Adipocyte (in vitro differentiated cells): ENCODE results near the gene MAPK7.

ENCODE experiments used
- DNase-seq: peaks from one replicate; pipeline ENCODE4 v3.0.0-alpha.2; 2015; ENCODE audit warnings: low read depth
- H3K27me3 ChIP-seq: replicated peaks from 2 replicates; pipeline ENCODE4 v1.7.0; 2013; ENCODE audit warnings: mild to moderate bottlenecking, low read length, moderate library complexity; ENCODE audit not compliant: control insufficient read depth, insufficient read depth
- H3K36me3 ChIP-seq: 2 replicates; pipeline ENCODE4 v1.7.0; 2013; ENCODE audit warnings: low read length, mild to moderate bottlenecking, moderate library complexity; ENCODE audit not compliant: control insufficient read depth, insufficient read depth, severe bottlenecking
- H3K4me1 ChIP-seq: 2 replicates; pipeline ENCODE4 v1.7.0; 2013; ENCODE audit warnings: mild to moderate bottlenecking, low read length, moderate library complexity; ENCODE audit not compliant: control insufficient read depth, insufficient read depth
- H3K4me3 ChIP-seq: 2 replicates; pipeline ENCODE4 v1.7.0; 2013; ENCODE audit warnings: mild to moderate bottlenecking, low read length, moderate library complexity
- H3K9ac ChIP-seq: 2 replicates; pipeline ENCODE4 v1.7.0; 2013; ENCODE audit warnings: mild to moderate bottlenecking, low read length, moderate library complexity
- H3K9me3 ChIP-seq: 2 replicates; pipeline ENCODE4 v1.7.0; 2013; ENCODE audit warnings: mild to moderate bottlenecking, low read length, moderate library complexity; ENCODE audit not compliant: control insufficient read depth

The MAPK7 gene

DNA sequence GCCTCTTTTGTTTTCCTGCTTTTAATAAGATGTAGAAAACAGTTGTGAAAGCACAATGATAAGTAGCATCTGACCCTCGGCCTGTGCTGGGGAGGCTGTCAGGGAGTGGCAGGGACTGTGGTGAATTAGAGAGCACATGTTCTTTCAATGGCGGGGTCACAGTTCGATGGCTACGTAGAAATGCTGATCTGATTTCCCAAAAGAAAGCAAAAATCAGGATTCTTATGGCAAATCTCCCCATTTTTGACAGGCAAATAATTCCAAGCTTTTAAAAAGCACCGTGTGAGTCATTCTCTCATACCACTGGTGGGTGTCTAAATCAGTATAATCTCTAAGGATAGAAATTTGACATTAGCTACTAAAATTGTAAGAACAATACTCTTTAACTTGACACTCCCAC lies 4.2 kb upstream of the MAPK7 start:
- Histone ChIP-seq H3K36me3 (no peaks in the 10 kb centered on the region), H3K27me3 (no peaks in the 10 kb centered on the region), H3K9me3 (no peaks in the 10 kb centered on the region), H3K9ac (peak overlapping the region; percentile 11), H3K4me1 (peaks cover 23% of the 10 kb centered on the region), H3K4me3 (no peak overlapping the region)
- DNase-seq = no peak

DNA sequence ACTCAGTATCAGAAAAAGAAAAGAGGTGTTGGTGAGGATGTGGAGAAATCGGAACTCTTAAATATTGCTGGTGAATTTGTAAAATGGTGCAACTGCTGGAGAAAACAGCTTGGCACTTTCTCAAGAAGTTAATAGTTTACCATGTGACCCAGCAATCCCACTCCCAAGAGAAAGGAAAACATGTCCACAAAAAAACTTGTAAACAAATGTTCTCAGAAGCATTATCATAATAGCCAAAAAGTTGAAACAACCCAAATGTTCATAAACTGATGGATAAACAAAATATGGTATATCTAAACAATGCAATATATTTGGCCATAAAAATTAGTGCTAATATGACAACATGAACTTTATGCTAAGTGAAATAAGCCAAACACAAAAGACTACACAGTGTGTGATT lies 2.6 kb upstream of the MAPK7 start:
- no peaks in the 10 kb centered on the region for H3K27me3 ChIP-seq
- no peak overlapping the region for H3K9ac ChIP-seq
- DNase-seq = no peak
- H3K36me3 ChIP-seq = peaks cover 11% of the 10 kb centered on the region
- no peak overlapping the region for H3K4me3 ChIP-seq
- H3K9me3 ChIP-seq = no peaks in the 10 kb centered on the region
- peaks cover 31% of the 10 kb centered on the region for H3K4me1 ChIP-seq

DNA sequence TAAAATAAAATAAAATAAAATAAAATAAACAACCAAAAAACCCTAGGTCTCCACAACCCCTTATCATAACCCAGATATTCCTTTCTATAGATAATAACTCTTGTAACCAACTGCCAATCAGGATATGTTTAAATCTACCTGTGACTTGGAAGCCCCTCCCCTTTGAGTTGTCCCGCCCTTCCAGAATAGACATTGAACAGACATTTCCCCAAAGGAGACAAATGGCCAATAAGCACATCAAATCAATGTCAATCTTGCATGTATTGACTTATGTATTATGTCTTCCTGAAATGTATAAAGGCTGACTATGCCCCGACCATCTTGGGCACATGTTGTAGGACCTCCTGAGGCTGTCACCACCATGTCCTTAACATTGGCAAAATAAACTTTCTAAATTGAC lies 1.5 kb upstream of the MAPK7 start:
- DNase-seq = no peak
- Histone ChIP-seq H3K27me3 (no peaks in the 10 kb centered on the region), H3K4me1 (peaks cover 28% of the 10 kb centered on the region), H3K4me3 (peak overlapping the region; percentile 85), H3K9ac (peak overlapping the region; percentile 94), H3K9me3 (no peaks in the 10 kb centered on the region), H3K36me3 (peaks cover 22% of the 10 kb centered on the region)

DNA sequence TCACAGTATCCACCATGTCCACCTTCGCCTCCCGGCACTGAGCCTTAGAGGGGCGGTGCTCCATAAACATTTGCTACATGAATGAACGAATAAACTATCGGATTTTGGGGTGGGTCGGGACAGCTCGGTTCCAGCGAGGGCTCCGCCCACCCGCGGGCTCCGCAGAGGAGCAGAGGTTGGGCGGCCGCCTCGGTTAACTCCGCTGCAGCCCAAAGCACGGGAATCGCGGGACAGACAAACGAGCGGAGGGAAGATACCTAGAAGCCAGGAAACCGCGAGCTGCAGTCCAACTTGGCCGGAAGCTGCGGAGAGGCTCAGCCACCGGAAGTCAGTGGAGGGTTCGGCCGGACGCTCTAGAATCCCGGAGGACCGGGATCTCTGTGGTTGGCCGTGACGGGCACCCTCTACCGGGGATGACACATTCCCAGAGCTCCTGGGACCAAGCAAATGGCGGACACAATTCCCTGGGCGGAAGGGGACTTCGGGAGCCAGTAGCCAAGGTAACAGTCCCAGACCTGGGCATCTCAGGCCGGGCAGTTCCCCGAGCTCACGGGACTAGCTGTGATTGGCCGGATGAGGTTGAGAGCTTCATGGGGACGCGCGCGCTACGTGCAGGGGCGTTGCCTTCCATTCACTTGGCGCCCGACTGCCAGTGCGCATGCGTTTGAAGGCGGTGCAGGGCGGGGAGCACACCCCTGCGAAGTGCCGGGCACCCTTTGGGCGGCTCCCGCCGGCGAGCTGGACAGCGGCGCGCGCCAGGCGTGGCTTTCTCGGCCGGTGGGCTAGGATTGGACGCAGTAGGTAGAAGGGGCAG lies 489 bp upstream of the MAPK7 start:
- peaks cover 28% of the 10 kb centered on the region for H3K4me1 ChIP-seq
- H3K4me3 ChIP-seq = peak overlapping the region; percentile 85
- peak; percentile 99 for DNase-seq
- H3K27me3 ChIP-seq = no peaks in the 10 kb centered on the region
- H3K9me3 ChIP-seq = no peaks in the 10 kb centered on the region
- peak overlapping the region; percentile 97 for H3K9ac ChIP-seq
- peaks cover 28% of the 10 kb centered on the region for H3K36me3 ChIP-seq

DNA sequence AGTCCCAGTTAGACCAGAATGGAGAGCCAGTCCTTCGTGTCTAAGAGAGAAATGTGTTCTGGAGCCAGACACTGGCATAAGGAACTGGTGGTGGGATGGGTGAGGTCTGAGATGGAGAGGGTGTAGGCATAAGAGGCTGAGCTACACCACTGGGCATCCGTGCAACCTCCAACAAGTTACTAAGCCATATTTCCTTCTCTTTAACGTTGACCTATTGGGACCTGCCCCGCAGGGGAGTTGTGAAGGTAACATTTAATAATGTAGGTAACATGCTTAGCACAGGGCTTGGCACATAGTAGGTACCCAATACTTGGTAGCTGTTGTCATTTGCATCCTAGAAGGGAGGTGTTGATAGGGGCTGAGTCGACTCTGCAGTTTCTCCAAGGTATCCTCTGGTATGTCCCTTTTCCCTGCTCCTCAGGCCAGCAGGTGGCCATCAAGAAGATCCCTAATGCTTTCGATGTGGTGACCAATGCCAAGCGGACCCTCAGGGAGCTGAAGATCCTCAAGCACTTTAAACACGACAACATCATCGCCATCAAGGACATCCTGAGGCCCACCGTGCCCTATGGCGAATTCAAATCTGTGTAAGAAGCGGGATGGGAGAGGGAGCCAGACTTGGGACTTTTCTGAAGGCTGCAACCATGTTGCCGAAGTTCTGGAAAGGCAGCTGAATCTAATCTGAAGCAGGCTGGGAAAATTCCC lies 1.2 kb downstream of the MAPK7 start:
- Histone ChIP-seq H3K4me3 (peak overlapping the region; percentile 85), H3K36me3 (peaks cover 45% of the 10 kb centered on the region), H3K27me3 (no peaks in the 10 kb centered on the region), H3K4me1 (peaks cover 27% of the 10 kb centered on the region), H3K9me3 (no peaks in the 10 kb centered on the region), H3K9ac (peak overlapping the region; percentile 97)
- DNase-seq = no peak

DNA sequence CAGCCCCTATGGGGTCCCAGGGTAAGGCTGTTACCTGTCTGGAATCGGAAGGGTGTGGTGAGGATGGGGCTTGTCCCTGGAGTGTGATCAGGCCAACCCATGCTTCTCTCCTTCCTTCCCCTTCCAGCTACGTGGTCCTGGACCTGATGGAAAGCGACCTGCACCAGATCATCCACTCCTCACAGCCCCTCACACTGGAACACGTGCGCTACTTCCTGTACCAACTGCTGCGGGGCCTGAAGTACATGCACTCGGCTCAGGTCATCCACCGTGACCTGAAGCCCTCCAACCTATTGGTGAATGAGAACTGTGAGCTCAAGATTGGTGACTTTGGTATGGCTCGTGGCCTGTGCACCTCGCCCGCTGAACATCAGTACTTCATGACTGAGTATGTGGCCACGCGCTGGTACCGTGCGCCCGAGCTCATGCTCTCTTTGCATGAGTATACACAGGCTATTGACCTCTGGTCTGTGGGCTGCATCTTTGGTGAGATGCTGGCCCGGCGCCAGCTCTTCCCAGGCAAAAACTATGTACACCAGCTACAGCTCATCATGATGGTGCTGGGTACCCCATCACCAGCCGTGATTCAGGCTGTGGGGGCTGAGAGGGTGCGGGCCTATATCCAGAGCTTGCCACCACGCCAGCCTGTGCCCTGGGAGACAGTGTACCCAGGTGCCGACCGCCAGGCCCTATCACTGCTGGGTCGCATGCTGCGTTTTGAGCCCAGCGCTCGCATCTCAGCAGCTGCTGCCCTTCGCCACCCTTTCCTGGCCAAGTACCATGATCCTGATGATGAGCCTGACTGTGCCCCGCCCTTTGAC lies 2.4 kb downstream of the MAPK7 start:
- no peak overlapping the region for H3K4me3 ChIP-seq
- no peaks in the 10 kb centered on the region for H3K9me3 ChIP-seq
- H3K4me1 ChIP-seq = peaks cover 38% of the 10 kb centered on the region
- no peak overlapping the region for H3K9ac ChIP-seq
- no peaks in the 10 kb centered on the region for H3K27me3 ChIP-seq
- H3K36me3 ChIP-seq = peaks cover 45% of the 10 kb centered on the region
- no peak for DNase-seq

DNA sequence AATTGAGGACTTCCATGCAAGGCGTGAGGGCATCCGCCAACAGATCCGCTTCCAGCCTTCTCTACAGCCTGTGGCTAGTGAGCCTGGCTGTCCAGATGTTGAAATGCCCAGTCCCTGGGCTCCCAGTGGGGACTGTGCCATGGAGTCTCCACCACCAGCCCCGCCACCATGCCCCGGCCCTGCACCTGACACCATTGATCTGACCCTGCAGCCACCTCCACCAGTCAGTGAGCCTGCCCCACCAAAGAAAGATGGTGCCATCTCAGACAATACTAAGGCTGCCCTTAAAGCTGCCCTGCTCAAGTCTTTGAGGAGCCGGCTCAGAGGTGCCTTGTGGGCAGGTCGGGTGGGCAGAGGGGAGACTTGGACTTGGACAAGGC lies 3.1 kb downstream of the MAPK7 start:
- DNase-seq = no peak
- Histone ChIP-seq H3K9me3 (no peaks in the 10 kb centered on the region), H3K4me1 (peaks cover 45% of the 10 kb centered on the region), H3K36me3 (peaks cover 45% of the 10 kb centered on the region), H3K27me3 (no peaks in the 10 kb centered on the region), H3K4me3 (no peak overlapping the region), H3K9ac (no peak overlapping the region)

DNA sequence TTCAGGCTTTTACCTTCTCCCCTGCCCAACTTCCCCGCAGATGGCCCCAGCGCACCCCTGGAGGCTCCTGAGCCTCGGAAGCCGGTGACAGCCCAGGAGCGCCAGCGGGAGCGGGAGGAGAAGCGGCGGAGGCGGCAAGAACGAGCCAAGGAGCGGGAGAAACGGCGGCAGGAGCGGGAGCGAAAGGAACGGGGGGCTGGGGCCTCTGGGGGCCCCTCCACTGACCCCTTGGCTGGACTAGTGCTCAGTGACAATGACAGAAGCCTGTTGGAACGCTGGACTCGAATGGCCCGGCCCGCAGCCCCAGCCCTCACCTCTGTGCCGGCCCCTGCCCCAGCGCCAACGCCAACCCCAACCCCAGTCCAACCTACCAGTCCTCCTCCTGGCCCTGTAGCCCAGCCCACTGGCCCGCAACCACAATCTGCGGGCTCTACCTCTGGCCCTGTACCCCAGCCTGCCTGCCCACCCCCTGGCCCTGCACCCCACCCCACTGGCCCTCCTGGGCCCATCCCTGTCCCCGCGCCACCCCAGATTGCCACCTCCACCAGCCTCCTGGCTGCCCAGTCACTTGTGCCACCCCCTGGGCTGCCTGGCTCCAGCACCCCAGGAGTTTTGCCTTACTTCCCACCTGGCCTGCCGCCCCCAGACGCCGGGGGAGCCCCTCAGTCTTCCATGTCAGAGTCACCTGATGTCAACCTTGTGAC lies 3.6 kb downstream of the MAPK7 start:
- Histone ChIP-seq H3K9me3 (no peaks in the 10 kb centered on the region), H3K27me3 (no peaks in the 10 kb centered on the region), H3K36me3 (peaks cover 45% of the 10 kb centered on the region), H3K4me1 (peaks cover 47% of the 10 kb centered on the region), H3K9ac (no peak overlapping the region), H3K4me3 (no peak overlapping the region)
- DNase-seq = no peak

DNA sequence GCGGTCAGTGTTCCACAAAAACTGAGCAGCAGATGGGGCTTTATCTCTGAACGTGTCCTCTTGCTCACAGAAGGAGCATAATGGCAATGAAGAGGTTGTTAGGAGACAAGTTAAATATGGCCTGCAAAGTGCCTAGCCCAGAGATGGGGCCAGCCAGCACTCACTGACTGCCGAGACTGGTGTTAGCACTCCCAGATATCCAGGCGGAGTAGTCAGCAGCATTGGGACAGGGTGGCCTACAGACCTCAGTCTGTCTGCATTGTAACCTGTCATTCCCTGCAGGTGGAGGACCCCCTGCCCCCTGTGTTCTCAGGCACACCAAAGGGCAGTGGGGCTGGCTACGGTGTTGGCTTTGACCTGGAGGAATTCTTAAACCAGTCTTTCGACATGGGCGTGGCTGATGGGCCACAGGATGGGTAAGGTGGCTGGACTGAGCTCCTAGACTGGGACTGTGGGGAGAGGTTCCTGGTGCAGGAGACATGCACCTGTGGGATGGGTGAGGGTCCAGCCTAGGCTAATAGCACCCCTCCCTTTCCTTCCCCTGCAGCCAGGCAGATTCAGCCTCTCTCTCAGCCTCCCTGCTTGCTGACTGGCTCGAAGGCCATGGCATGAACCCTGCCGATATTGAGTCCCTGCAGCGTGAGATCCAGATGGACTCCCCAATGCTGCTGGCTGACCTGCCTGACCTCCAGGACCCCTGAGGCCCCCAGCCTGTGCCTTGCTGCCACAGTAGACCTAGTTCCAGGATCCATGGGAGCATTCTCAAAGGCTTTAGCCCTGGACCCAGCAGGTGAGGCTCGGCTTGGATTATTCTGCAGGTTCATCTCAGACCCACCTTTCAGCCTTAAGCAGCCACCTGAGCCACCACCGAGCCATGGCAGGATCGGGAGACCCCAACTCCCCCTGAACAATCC lies 4.5 kb downstream of the MAPK7 start:
- peaks cover 48% of the 10 kb centered on the region for H3K4me1 ChIP-seq
- no peak for DNase-seq
- peaks cover 45% of the 10 kb centered on the region for H3K36me3 ChIP-seq
- no peaks in the 10 kb centered on the region for H3K9me3 ChIP-seq
- no peak overlapping the region for H3K4me3 ChIP-seq
- H3K9ac ChIP-seq = peak overlapping the region; percentile 30
- no peaks in the 10 kb centered on the region for H3K27me3 ChIP-seq
